HG02840 (cell line): Measurements from ENCODE around the gene RP9.

Experiments
- ATAC-seq: cut with Tn5 transposase; IDR thresholded peaks from one replicate; pipeline ENCODE4 v1.9.1; 2021; ENCODE audit warnings: mild to moderate bottlenecking, moderate library complexity, moderate number of reproducible peaks; ENCODE audit not compliant: unreplicated experiment, low FRiP score

Gene RP9

GRCh38 chr7:33066771-33067170, 42.4 kb downstream of the RP9 start:
- no peak for ATAC-seq

- no peak for ATAC-seq
Measured at GRCh38 chr7:33065981-33066380, 43.2 kb downstream of the RP9 start.

- peak; percentile 95 for ATAC-seq
Measured at GRCh38 chr7:33062782-33063443, 46.3 kb downstream of the RP9 start.

GRCh38 chr7:33062023-33062781, 47.0 kb downstream of the RP9 start, which contains the start of gene NT5C3A:
Gene NT5C3A, minus strand, starts transcription at chr7:33062776. Its CDS starts 71 bp downstream, at chr7:33062705.
- ATAC-seq, result peak; percentile 44

- no peak for ATAC-seq
Measured at GRCh38 chr7:33061282-33061937, 47.8 kb downstream of the RP9 start.

GRCh38 chr7:33059635-33060034, 49.6 kb downstream of the RP9 start:
- ATAC-seq, result no peak

- no peak for ATAC-seq
Measured at GRCh38 chr7:33055158-33055557, 54.0 kb downstream of the RP9 start.

GRCh38 chr7:33054261-33054964, 54.8 kb downstream of the RP9 start:
- no peak for ATAC-seq

GRCh38 chr7:33053721-33054120, 55.5 kb downstream of the RP9 start:
- ATAC-seq, result no peak

- peak; percentile 55 for ATAC-seq
Measured at GRCh38 chr7:33050535-33051318, 58.5 kb downstream of the RP9 start.

GRCh38 chr7:33048704-33049103, 60.5 kb downstream of the RP9 start:
- no peak for ATAC-seq

- ATAC-seq, result no peak
Measured at GRCh38 chr7:33048257-33048656, 60.9 kb downstream of the RP9 start.

- ATAC-seq, result no peak
Measured at GRCh38 chr7:33044986-33045385, 64.2 kb downstream of the RP9 start.
